Activated CD4-positive, alpha-beta memory T cell treated with anti-CD3 and anti-CD28 coated beads, Interleukin-2, amount 10 ng/mL, durations not matched to agents 7 days and 5 days (primary cell): ENCODE data around the gene SRCIN1. TPM values are rescaled to one million over a fixed set of nuclear protein-coding genes. Genes with fewer than 3 reads are reported as not detected.

Experiments used
- CTCF ChIA-PET: fragments of 350-600 bp; sonication (Branson Sonifier 250); formaldehyde crosslinking; loops from one replicate; lab custom pipeline; 2021; ENCODE audit warnings: antibody characterized with exemption, inconsistent platforms; lab: Charles Lee
- POLR2A ChIA-PET: fragments of 350-600 bp; sonication (Branson Sonifier 250); formaldehyde crosslinking; loops from one replicate; lab custom pipeline; 2021; ENCODE audit warnings: antibody characterized with exemption; lab: Charles Lee
- DNase-seq: peaks from one replicate; pipeline ENCODE4 v3.0.0-alpha.2; 2020
- H3K27ac Mint-ChIP-seq: one replicate; pipeline ENCODE4 v1.8.0; 2021; ENCODE audit warnings: mild to moderate bottlenecking, mixed read lengths
- H3K27me3 Mint-ChIP-seq: one replicate; pipeline ENCODE4 v1.8.0; 2021; ENCODE audit warnings: mixed read lengths
- H3K36me3 Mint-ChIP-seq: one replicate; pipeline ENCODE4 v1.8.0; 2021; ENCODE audit warnings: low read depth, mixed read lengths
- H3K4me1 Mint-ChIP-seq: one replicate; pipeline ENCODE4 v1.8.0; 2021; ENCODE audit warnings: mixed read lengths
- H3K4me3 Mint-ChIP-seq: one replicate; pipeline ENCODE4 v1.8.0; 2021; ENCODE audit warnings: mild to moderate bottlenecking, mixed read lengths
- H3K9me3 Mint-ChIP-seq: one replicate; pipeline ENCODE4 v1.8.0; 2021; ENCODE audit warnings: mixed read lengths
- total RNA-seq, 2 experiments: library from RNA; stranded (reverse); gene quantifications; one replicate each; pipeline ENCODE4 v1.2.3, GENCODE V29; 2021

The SRCIN1 gene
- total RNA-seq, 2 experiments from 2014 or later, result 0.05 to 0.20 TPM

- Mint-ChIP-seq H3K27ac (no peak overlapping the region), H3K36me3 (no peaks in the 10 kb centered on the region), H3K4me1 (peaks cover 3% of the 10 kb centered on the region), H3K27me3 (peaks cover 82% of the 10 kb centered on the region), H3K9me3 (no peaks in the 10 kb centered on the region), H3K4me3 (no peak overlapping the region)
- no peak for DNase-seq
- POLR2A ChIA-PET, result no interaction called here
- CTCF ChIA-PET, result no interaction called here
These were observed 35.8 kb downstream of the SRCIN1 start for GRCh38 chr17:38569701-38570512.

GRCh38 chr17:38568845-38569510 lies 36.8 kb downstream of the SRCIN1 start:
- Mint-ChIP-seq H3K4me1 (peaks cover 3% of the 10 kb centered on the region), H3K4me3 (no peak overlapping the region), H3K9me3 (no peaks in the 10 kb centered on the region), H3K27ac (no peak overlapping the region), H3K36me3 (no peaks in the 10 kb centered on the region), H3K27me3 (peaks cover 85% of the 10 kb centered on the region)
- DNase-seq, result no peak
- CTCF ChIA-PET, result no interaction called here
- POLR2A ChIA-PET, result no interaction called here

GRCh38 chr17:38568274-38568673 lies 37.5 kb downstream of the SRCIN1 start:
- Mint-ChIP-seq H3K36me3 (no peaks in the 10 kb centered on the region), H3K9me3 (no peaks in the 10 kb centered on the region), H3K27me3 (peaks cover 85% of the 10 kb centered on the region), H3K27ac (no peak overlapping the region), H3K4me3 (no peak overlapping the region), H3K4me1 (peaks cover 3% of the 10 kb centered on the region)
- no peak for DNase-seq
- ChIA-PET CTCF (no interaction called here), POLR2A (no interaction called here)

- Mint-ChIP-seq H3K4me3 (no peak overlapping the region), H3K27ac (no peak overlapping the region), H3K36me3 (no peaks in the 10 kb centered on the region), H3K4me1 (no peaks in the 10 kb centered on the region), H3K9me3 (no peaks in the 10 kb centered on the region), H3K27me3 (peaks cover 90% of the 10 kb centered on the region)
- DNase-seq, result no peak
- CTCF ChIA-PET, result interaction anchor here (1.9 kb wide), 1 partner anchor 9 kb away, joined by 19 read pairs; no protein-coding TSS in a partner anchor
- POLR2A ChIA-PET, result no interaction called here
These were observed 38.4 kb downstream of the SRCIN1 start for GRCh38 chr17:38567350-38567749.

- ChIA-PET POLR2A (interaction anchor here (0.7 kb wide), 1 partner anchor 10 kb away, joined by 3 read pairs; no protein-coding TSS in a partner anchor), CTCF (interaction anchor here (0.7 to 1.9 kb wide), 3 partner anchors 8 to 213 kb away, joined by 3 to 19 read pairs (median 3); no protein-coding TSS in a partner anchor)
- no peak for DNase-seq
- H3K4me1 Mint-ChIP-seq, result no peaks in the 10 kb centered on the region
- peaks cover 87% of the 10 kb centered on the region for H3K27me3 Mint-ChIP-seq
- no peak overlapping the region for H3K4me3 Mint-ChIP-seq
- H3K27ac Mint-ChIP-seq, result no peak overlapping the region
- H3K9me3 Mint-ChIP-seq, result no peaks in the 10 kb centered on the region
- H3K36me3 Mint-ChIP-seq, result no peaks in the 10 kb centered on the region
These were observed 39.1 kb downstream of the SRCIN1 start for GRCh38 chr17:38566666-38567031.

GRCh38 chr17:38565853-38566665 lies 39.7 kb downstream of the SRCIN1 start:
- no peaks in the 10 kb centered on the region for H3K9me3 Mint-ChIP-seq
- H3K4me1 Mint-ChIP-seq, result no peaks in the 10 kb centered on the region
- no peaks in the 10 kb centered on the region for H3K36me3 Mint-ChIP-seq
- peaks cover 85% of the 10 kb centered on the region for H3K27me3 Mint-ChIP-seq
- no peak overlapping the region for H3K4me3 Mint-ChIP-seq
- POLR2A ChIA-PET, result interaction anchor here (0.7 kb wide), 1 partner anchor 10 kb away, joined by 3 read pairs; no protein-coding TSS in a partner anchor
- no peak overlapping the region for H3K27ac Mint-ChIP-seq
- no peak for DNase-seq
- CTCF ChIA-PET, result interaction anchor here (0.7 to 1.9 kb wide), 4 partner anchors 8 to 213 kb away, joined by 3 to 19 read pairs (median 3); no protein-coding TSS in a partner anchor

- Mint-ChIP-seq H3K4me3 (no peak overlapping the region), H3K27me3 (peaks cover 85% of the 10 kb centered on the region), H3K36me3 (no peaks in the 10 kb centered on the region), H3K27ac (no peak overlapping the region), H3K4me1 (peaks cover 8% of the 10 kb centered on the region), H3K9me3 (no peaks in the 10 kb centered on the region)
- ChIA-PET CTCF (interaction anchor here (0.7 to 1.4 kb wide), 2 partner anchors 9 to 102 kb away, joined by 3 read pairs; no protein-coding TSS in a partner anchor), POLR2A (no interaction called here)
- DNase-seq, result no peak
These were observed 40.9 kb downstream of the SRCIN1 start for GRCh38 chr17:38564869-38565268.

- POLR2A ChIA-PET, result no interaction called here
- Mint-ChIP-seq H3K4me1 (peaks cover 11% of the 10 kb centered on the region), H3K27me3 (peaks cover 83% of the 10 kb centered on the region), H3K27ac (no peak overlapping the region), H3K36me3 (no peaks in the 10 kb centered on the region), H3K4me3 (no peak overlapping the region), H3K9me3 (no peaks in the 10 kb centered on the region)
- CTCF ChIA-PET, result interaction anchor here (1.4 kb wide), 1 partner anchor 102 kb away, joined by 3 read pairs; no protein-coding TSS in a partner anchor
- DNase-seq, result no peak
These were observed 41.4 kb downstream of the SRCIN1 start for GRCh38 chr17:38564254-38564837.

- H3K27ac Mint-ChIP-seq, result no peak overlapping the region
These were observed 42.1 kb downstream of the SRCIN1 start for GRCh38 chr17:38563362-38564253.

GRCh38 chr17:38562903-38563302 lies 42.8 kb downstream of the SRCIN1 start:
- H3K36me3 Mint-ChIP-seq, result no peaks in the 10 kb centered on the region
- H3K27me3 Mint-ChIP-seq, result peaks cover 79% of the 10 kb centered on the region
- POLR2A ChIA-PET, result no interaction called here
- no peak overlapping the region for H3K27ac Mint-ChIP-seq
- CTCF ChIA-PET, result no interaction called here
- H3K9me3 Mint-ChIP-seq, result no peaks in the 10 kb centered on the region
- DNase-seq, result no peak
- peaks cover 23% of the 10 kb centered on the region for H3K4me1 Mint-ChIP-seq
- H3K4me3 Mint-ChIP-seq, result no peak overlapping the region

More at GRCh38 chr17:38563362-38564253, 42.1 kb downstream of the SRCIN1 start:
- Mint-ChIP-seq H3K4me1 (peaks cover 19% of the 10 kb centered on the region), H3K9me3 (no peaks in the 10 kb centered on the region), H3K27me3 (peaks cover 85% of the 10 kb centered on the region), H3K4me3 (no peak overlapping the region), H3K36me3 (no peaks in the 10 kb centered on the region)
- no peak for DNase-seq
- ChIA-PET POLR2A (no interaction called here), CTCF (no interaction called here)

GRCh38 chr17:38562215-38562569 lies 43.6 kb downstream of the SRCIN1 start:
- H3K4me3 Mint-ChIP-seq, result no peak overlapping the region
- ChIA-PET CTCF (no interaction called here), POLR2A (no interaction called here)
- no peaks in the 10 kb centered on the region for H3K9me3 Mint-ChIP-seq
- peaks cover 28% of the 10 kb centered on the region for H3K4me1 Mint-ChIP-seq
- H3K36me3 Mint-ChIP-seq, result no peaks in the 10 kb centered on the region
- no peak for DNase-seq
- peaks cover 72% of the 10 kb centered on the region for H3K27me3 Mint-ChIP-seq
- peak overlapping the region; percentile 40 for H3K27ac Mint-ChIP-seq
